Lower leg skin (tissue), 3 donors: ENCODE measurements around the gene DNAH1.

Source experiments
- POLR2A ChIP-seq, 2 donors: fragments of 450-650 bp; IDR thresholded peaks; one replicate each; pipeline ENCODE4 v1.6.1; 2016 to 2017; ENCODE audit warnings: antibody characterized with exemption in 2 of 2, mild to moderate bottlenecking in 1 of 2, moderate library complexity in 1 of 2
- TF ChIP-seq, protein P1 (sequence below), 3 donors: fragments of 450-650 bp; IDR thresholded peaks; one replicate each; pipeline ENCODE4 v1.5.1; 2016; ENCODE audit warnings: antibody characterized with exemption in 3 of 3, mild to moderate bottlenecking in 3 of 3, moderate library complexity in 2 of 3

DNA sequence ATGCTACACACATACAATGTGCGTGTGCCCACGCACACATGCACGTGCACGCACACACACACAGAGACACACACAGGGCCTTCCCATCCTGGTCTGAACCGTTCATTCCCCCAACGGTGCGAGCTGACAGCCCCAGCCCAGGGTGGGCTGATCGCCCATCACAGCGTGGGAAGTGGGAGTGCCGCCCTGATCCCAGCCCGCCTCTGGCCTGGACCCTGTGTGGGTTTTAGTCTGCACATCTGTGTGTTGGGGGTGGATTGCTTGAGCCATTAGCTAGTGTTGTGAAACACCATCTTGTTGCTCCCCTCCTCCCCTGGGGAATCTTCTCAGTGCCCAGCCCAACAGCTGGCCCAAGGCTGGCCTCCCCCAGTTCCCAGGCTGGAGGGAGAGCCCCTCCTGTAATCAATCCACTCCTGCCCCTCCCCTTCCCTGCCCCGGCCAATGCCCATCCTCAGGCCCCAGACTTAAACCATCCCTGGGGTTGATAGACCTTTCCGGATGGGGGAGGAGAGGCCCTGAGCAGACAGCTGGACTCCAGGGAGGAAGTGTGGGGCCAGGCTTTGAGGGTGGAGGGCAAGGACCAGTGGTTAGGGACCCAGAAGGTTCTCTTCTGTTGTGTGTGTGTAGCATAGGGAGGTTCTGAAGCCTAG is 120.5 kb downstream of the DNAH1 start:
- TF ChIP-seq, protein P1, sequence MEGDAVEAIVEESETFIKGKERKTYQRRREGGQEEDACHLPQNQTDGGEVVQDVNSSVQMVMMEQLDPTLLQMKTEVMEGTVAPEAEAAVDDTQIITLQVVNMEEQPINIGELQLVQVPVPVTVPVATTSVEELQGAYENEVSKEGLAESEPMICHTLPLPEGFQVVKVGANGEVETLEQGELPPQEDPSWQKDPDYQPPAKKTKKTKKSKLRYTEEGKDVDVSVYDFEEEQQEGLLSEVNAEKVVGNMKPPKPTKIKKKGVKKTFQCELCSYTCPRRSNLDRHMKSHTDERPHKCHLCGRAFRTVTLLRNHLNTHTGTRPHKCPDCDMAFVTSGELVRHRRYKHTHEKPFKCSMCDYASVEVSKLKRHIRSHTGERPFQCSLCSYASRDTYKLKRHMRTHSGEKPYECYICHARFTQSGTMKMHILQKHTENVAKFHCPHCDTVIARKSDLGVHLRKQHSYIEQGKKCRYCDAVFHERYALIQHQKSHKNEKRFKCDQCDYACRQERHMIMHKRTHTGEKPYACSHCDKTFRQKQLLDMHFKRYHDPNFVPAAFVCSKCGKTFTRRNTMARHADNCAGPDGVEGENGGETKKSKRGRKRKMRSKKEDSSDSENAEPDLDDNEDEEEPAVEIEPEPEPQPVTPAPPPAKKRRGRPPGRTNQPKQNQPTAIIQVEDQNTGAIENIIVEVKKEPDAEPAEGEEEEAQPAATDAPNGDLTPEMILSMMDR (IDR thresholded peaks at IDR 0.05): no peak
- no peak for TF ChIP-seq POLR2A (IDR thresholded peaks at IDR 0.05)
